ENCODE results near the gene SYNJ1.
"Not testable (repeated sequence)": the region's sequence is repeated elsewhere in the genome, so short reads cannot be mapped to it uniquely, and the experiment has no call there.

The SYNJ1 gene

GRCh38 chr21:32708069-32708468 lies 19.7 kb downstream of the SYNJ1 start:
- no peak for DNase-seq (ENCODE audit: low read depth)
- TF ChIP-seq CTCF (conservative IDR thresholded peaks at IDR 0.05; ENCODE audit: low read depth, low read length), result no peak

GRCh38 chr21:32705901-32706300 lies 21.9 kb downstream of the SYNJ1 start:
- DNase-seq (ENCODE audit: low read depth), result no peak
- no peak for TF ChIP-seq CTCF (conservative IDR thresholded peaks at IDR 0.05; ENCODE audit: low read depth, low read length)
- H3K4me3 ChIP-seq (ENCODE audit: low read length), result no peak overlapping the region

More at GRCh38 chr21:32708069-32708468, 19.7 kb downstream of the SYNJ1 start:
- H3K4me3 ChIP-seq (ENCODE audit: low read length), result no peak overlapping the region

- no peak for TF ChIP-seq CTCF (conservative IDR thresholded peaks at IDR 0.05; ENCODE audit: low read depth, low read length)
- no peak overlapping the region for H3K4me3 ChIP-seq (ENCODE audit: low read length)
- no peak for DNase-seq (ENCODE audit: low read depth)
Observed at GRCh38 chr21:32705139-32705538, 22.7 kb downstream of the SYNJ1 start.

GRCh38 chr21:32702702-32703101 lies 25.1 kb downstream of the SYNJ1 start:
- no peak for DNase-seq (ENCODE audit: low read depth)
- no peak for TF ChIP-seq CTCF (conservative IDR thresholded peaks at IDR 0.05; ENCODE audit: low read depth, low read length)
- H3K4me3 ChIP-seq (ENCODE audit: low read length), result no peak overlapping the region

GRCh38 chr21:32698971-32699693 lies 28.7 kb downstream of the SYNJ1 start:
- no peak overlapping the region for H3K4me3 ChIP-seq (ENCODE audit: low read length)
- no peak for DNase-seq (ENCODE audit: low read depth)
- TF ChIP-seq CTCF (conservative IDR thresholded peaks at IDR 0.05; ENCODE audit: low read depth, low read length), result no peak

GRCh38 chr21:32698286-32698685 lies 29.5 kb downstream of the SYNJ1 start:
- no peak for TF ChIP-seq CTCF (conservative IDR thresholded peaks at IDR 0.05; ENCODE audit: low read depth, low read length)
- H3K4me3 ChIP-seq (ENCODE audit: low read length), result no peak overlapping the region
- DNase-seq (ENCODE audit: low read depth), result no peak

GRCh38 chr21:32695482-32695881 lies 32.3 kb downstream of the SYNJ1 start:
- not testable (repeated sequence) for DNase-seq (ENCODE audit: low read depth); H3K4me3 ChIP-seq (ENCODE audit: low read length)
